SK-N-SH (cell line): ENCODE measurements around the gene FEM1B. TPM values are rescaled to one million over a fixed set of nuclear protein-coding genes. Genes with fewer than 3 reads are reported as not detected.
A peak's percentile ranks its signal among the peaks of the same experiment; 100 is the strongest.

Source experiments
- CTCF ChIA-PET: fragments of 300-600, 350-600 bp; formaldehyde crosslinking; extraction: SDS; loops from one replicate; lab custom pipeline; 2021; lab: Yijun Ruan, JAX
- POLR2A ChIA-PET: fragments of 350-600 bp; sonication (Branson Sonifier 250); formaldehyde crosslinking; extraction: SDS; loops from one replicate; lab custom pipeline; 2020; ENCODE audit warnings: antibody characterized with exemption, inconsistent platforms; lab: Yijun Ruan, JAX
- DNase-seq: peaks from one replicate; pipeline ENCODE4 v3.0.0; 2012
- H2AFZ ChIP-seq: fragments of 200-600 bp; sonication (generic); 2 replicates; pipeline ENCODE4 v1.8.1; 2016; ENCODE audit warnings: antibody characterized with exemption, mild to moderate bottlenecking, low read depth
- H3F3A ChIP-seq: fragments of 200-600 bp; sonication (generic); replicated peaks from 2 replicates; pipeline ENCODE3; 2016; ENCODE audit warnings: antibody characterized with exemption, mild to moderate bottlenecking; ENCODE audit not compliant: insufficient read depth
- H3K27ac ChIP-seq, 2 experiments: fragments of 200-500 bp in 1 of 2; fragments of 200-600 bp in 1 of 2; sonication (Bioruptor generic) in 1 of 2; sonication (generic), shearing (Covaris generic) in 1 of 2; 2 replicates each; pipeline versions ENCODE4 v1.5.1 to v1.6.1; 2014 to 2016; ENCODE audit warnings: low read depth in 2 of 2, inconsistent platforms in 1 of 2, low read length in 1 of 2, mild to moderate bottlenecking in 1 of 2, mixed read lengths in 1 of 2
- H3K27me3 ChIP-seq: fragments of 200-600 bp; sonication (generic), shearing (Covaris generic); 2 replicates; pipeline ENCODE4 v1.6.1; 2016; ENCODE audit warnings: mixed run types; ENCODE audit not compliant: insufficient read depth
- H3K36me3 ChIP-seq, 2 experiments: fragments of 200-500 bp in 1 of 2; fragments of 200-600 bp in 1 of 2; sonication (Bioruptor generic) in 1 of 2; sonication (generic) in 1 of 2; replicated peaks in 1 of 2; 2 replicates each; pipeline versions ENCODE3 to v1.5.1; 2014 to 2016; ENCODE audit warnings: low read length in 1 of 2, mild to moderate bottlenecking in 1 of 2; ENCODE audit not compliant: insufficient read depth in 2 of 2, control insufficient read depth in 1 of 2
- H3K4me1 ChIP-seq, 2 experiments: fragments of 200-500 bp in 1 of 2; fragments of 200-600 bp in 1 of 2; sonication (Bioruptor generic) in 1 of 2; sonication (generic), shearing (Covaris generic) in 1 of 2; 2 replicates each; pipeline versions ENCODE4 v1.5.1 to v1.6.1; 2014 to 2016; ENCODE audit warnings: low read depth in 1 of 2, low read length in 1 of 2, mixed run types in 1 of 2; ENCODE audit not compliant: insufficient read depth in 2 of 2, control insufficient read depth in 1 of 2
- H3K4me2 ChIP-seq: fragments of 200-600 bp; sonication (generic), shearing (Covaris generic); 2 replicates; pipeline ENCODE4 v1.6.1; 2017; ENCODE audit warnings: mixed run types
- H3K4me3 ChIP-seq, 2 experiments: fragments of 200-500 bp in 1 of 2; fragments of 200-600 bp in 1 of 2; sonication (Bioruptor generic) in 1 of 2; sonication (generic), shearing (Covaris generic) in 1 of 2; 2 replicates each; pipeline versions ENCODE4 v1.5.1 to v1.8.1; 2014 to 2016; ENCODE audit warnings: low read depth in 2 of 2, inconsistent platforms in 1 of 2, low read length in 1 of 2, mild to moderate bottlenecking in 1 of 2, mixed read lengths in 1 of 2, moderate library complexity in 1 of 2
- H3K79me2 ChIP-seq: fragments of 200-600 bp; sonication (generic); 2 replicates; pipeline ENCODE4 v1.8.1; 2017; ENCODE audit warnings: mild to moderate bottlenecking; ENCODE audit not compliant: insufficient read depth
- H3K9ac ChIP-seq: fragments of 200-600 bp; sonication (generic); 2 replicates; pipeline ENCODE4 v1.6.1; 2017; ENCODE audit warnings: mixed run types
- H3K9me2 ChIP-seq: fragments of 200-600 bp; sonication (generic); 2 replicates; pipeline ENCODE4 v1.6.1; 2017; ENCODE audit warnings: mixed run types
- H3K9me3 ChIP-seq: fragments of 200-600 bp; sonication (generic); 2 replicates; pipeline ENCODE4 v1.6.1; 2017; ENCODE audit warnings: mixed run types, mild to moderate bottlenecking, moderate library complexity
- H4K20me1 ChIP-seq: fragments of 200-600 bp; sonication (generic); 2 replicates; pipeline ENCODE4 v1.6.1; 2017; ENCODE audit warnings: mild to moderate bottlenecking, mixed run types; ENCODE audit not compliant: insufficient read depth
- ELF1 ChIP-seq: IDR thresholded peaks from 2 replicates; pipeline ENCODE4 v1.4.0; 2012
- EZH2phosphoT487 ChIP-seq: fragments of 200-600 bp; sonication (generic); IDR thresholded peaks from 2 replicates; pipeline ENCODE4 v1.6.1; 2017; ENCODE audit warnings: low read depth, mixed run types, mild to moderate bottlenecking, antibody characterized with exemption, moderate library complexity, borderline replicate concordance
- FOSL2 ChIP-seq: IDR thresholded peaks from 2 replicates; pipeline ENCODE4 v1.4.0; 2012; ENCODE audit warnings: low read depth, mild to moderate bottlenecking, moderate library complexity, borderline replicate concordance
- GABPA ChIP-seq: IDR thresholded peaks from 2 replicates; pipeline ENCODE4 v1.4.0; 2012; ENCODE audit warnings: low read depth, mild to moderate bottlenecking
- MEF2A ChIP-seq: IDR thresholded peaks from 2 replicates; pipeline ENCODE4 v1.4.0; 2012; ENCODE audit warnings: low read depth, borderline replicate concordance
- MXI1 ChIP-seq: IDR thresholded peaks from 2 replicates; pipeline ENCODE4 v1.6.1; 2012; ENCODE audit warnings: mild to moderate bottlenecking, low read depth, low read length, improper control_type of control experiment
- NFIC ChIP-seq: IDR thresholded peaks from 2 replicates; pipeline ENCODE4 v1.4.0; 2012; ENCODE audit warnings: borderline replicate concordance
- POLR2AphosphoS5 ChIP-seq: IDR thresholded peaks from 2 replicates; pipeline ENCODE4 v1.6.1; 2012; ENCODE audit warnings: low read depth, low read length
- RAD21 ChIP-seq: IDR thresholded peaks from 2 replicates; pipeline ENCODE4 v1.6.1; 2012; ENCODE audit warnings: mild to moderate bottlenecking, low read length
- RCOR1 ChIP-seq: fragments of 150-350 bp; IDR thresholded peaks from 2 replicates; pipeline ENCODE4 v1.6.1; 2017; ENCODE audit warnings: antibody characterized with exemption, low read length
- WGBS: methylation state at CpG from one replicate; pipeline ENCODE4 v1.1.6; 2017; ENCODE audit warnings: low lambda C conversion rate; 5-methylcytosine and 5-hydroxymethylcytosine counted together
- polyA plus RNA-seq, 3 experiments: library from polyadenylated mRNA; depleted of rRNA; stranded (reverse); fragments of >200 nt; gene quantifications; 2 replicates each; pipeline ENCODE4 v1.2.3, GENCODE V29; 2012
- TF ChIP-seq, protein P1 (sequence below): IDR thresholded peaks from 2 replicates; pipeline ENCODE4 v1.4.0; 2012; ENCODE audit warnings: low read depth, borderline replicate concordance
- TF ChIP-seq, protein P2 (sequence below): IDR thresholded peaks from 2 replicates; pipeline ENCODE4; 2012
- TF ChIP-seq, protein P3 (sequence below): IDR thresholded peaks from 2 replicates; pipeline ENCODE4 v1.6.1; 2012; ENCODE audit warnings: mild to moderate bottlenecking, low read depth, low read length, moderate library complexity
- TF ChIP-seq, protein P4 (sequence below): IDR thresholded peaks from 2 replicates; pipeline ENCODE4 v1.4.0; 2012; ENCODE audit warnings: low read depth, borderline replicate concordance
- TF ChIP-seq, protein P5 (sequence below): IDR thresholded peaks from 2 replicates; pipeline ENCODE4 v1.4.0; 2012; ENCODE audit warnings: low read depth
- TF ChIP-seq, protein P6 (sequence below): fragments of 200-600 bp; sonication (generic); IDR thresholded peaks from 2 replicates; pipeline ENCODE4 v1.6.1; 2017; ENCODE audit warnings: antibody characterized with exemption, mild to moderate bottlenecking, moderate library complexity
- TF ChIP-seq, protein P7 (sequence below): fragments of 150-350 bp; IDR thresholded peaks from 2 replicates; pipeline ENCODE4 v1.6.1; 2017; ENCODE audit warnings: antibody characterized with exemption, low read length, low read depth, borderline replicate concordance

FEM1B gene
- polyA plus RNA-seq, 1 of the 3 experiments (the other 2 are of a cell fraction) = 14.0 TPM

DNA sequence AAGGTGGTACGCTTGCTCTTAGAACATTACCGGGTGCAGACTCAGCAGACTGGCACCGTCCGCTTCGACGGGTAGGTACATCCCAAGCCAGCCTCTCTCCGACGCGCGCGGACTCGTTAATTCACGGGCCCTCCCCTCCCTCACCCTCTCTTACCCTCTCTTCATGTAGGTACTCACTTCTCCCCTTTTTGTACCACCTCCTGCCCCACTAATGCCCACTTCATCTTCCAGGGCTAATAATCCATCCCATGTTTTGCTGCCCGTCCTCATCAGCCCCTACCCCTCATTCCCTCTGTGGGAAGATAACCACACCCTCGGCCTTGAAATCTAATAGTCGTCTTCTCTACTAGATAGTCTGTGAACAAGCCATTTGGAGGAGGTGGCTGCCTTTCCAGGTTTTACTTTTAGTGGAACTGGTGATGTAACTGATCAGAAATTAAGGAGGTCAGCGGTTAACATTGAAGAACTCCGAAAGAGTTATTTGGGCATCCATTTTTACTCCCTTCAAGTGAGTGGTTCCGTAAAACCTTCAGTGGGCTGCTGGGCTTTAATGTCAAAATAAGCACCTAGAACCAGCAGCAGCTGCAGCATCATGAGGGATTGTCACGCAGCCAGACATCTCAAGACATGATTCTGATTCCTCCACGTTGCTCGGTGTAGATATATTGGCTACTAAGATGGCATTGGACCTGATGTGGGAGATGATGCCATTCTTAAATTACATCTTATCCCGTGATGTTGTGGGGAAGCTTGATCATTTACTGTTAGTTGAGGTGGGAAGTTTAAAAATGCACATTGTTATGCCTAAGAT lies 1.3 kb downstream of the FEM1B start:
- no peaks in the 10 kb centered on the region for H3K27me3 ChIP-seq
- peak; percentile 53 for DNase-seq
- peak overlapping the region; percentile 98 for H3K9ac ChIP-seq
- CTCF ChIA-PET = interaction anchor here (0.8 to 2.9 kb wide), 4 partner anchors 26 to 28 kb away, joined by 3 to 19 read pairs (median 11); no protein-coding TSS in a partner anchor
- 1% methylated on average over 23 of the region's 23 CpGs for WGBS
- no peaks in the 10 kb centered on the region for H3K9me3 ChIP-seq
- peak overlapping the region; percentile 82 for H3K4me2 ChIP-seq
- H3K9me2 ChIP-seq = no peaks in the 10 kb centered on the region
- H3K27ac ChIP-seq = peak overlapping the region; percentile 97 to 99
- H4K20me1 ChIP-seq = peaks cover 54% of the 10 kb centered on the region
- TF ChIP-seq, protein P1, sequence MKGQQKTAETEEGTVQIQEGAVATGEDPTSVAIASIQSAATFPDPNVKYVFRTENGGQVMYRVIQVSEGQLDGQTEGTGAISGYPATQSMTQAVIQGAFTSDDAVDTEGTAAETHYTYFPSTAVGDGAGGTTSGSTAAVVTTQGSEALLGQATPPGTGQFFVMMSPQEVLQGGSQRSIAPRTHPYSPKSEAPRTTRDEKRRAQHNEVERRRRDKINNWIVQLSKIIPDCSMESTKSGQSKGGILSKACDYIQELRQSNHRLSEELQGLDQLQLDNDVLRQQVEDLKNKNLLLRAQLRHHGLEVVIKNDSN = no peak
- TF ChIP-seq, protein P2, sequence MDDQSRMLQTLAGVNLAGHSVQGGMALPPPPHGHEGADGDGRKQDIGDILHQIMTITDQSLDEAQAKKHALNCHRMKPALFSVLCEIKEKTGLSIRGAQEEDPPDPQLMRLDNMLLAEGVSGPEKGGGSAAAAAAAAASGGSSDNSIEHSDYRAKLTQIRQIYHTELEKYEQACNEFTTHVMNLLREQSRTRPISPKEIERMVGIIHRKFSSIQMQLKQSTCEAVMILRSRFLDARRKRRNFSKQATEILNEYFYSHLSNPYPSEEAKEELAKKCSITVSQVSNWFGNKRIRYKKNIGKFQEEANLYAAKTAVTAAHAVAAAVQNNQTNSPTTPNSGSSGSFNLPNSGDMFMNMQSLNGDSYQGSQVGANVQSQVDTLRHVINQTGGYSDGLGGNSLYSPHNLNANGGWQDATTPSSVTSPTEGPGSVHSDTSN = no peak
- TF ChIP-seq NFIC = no peak
- no peak for TF ChIP-seq MXI1
- TF ChIP-seq, protein P3, sequence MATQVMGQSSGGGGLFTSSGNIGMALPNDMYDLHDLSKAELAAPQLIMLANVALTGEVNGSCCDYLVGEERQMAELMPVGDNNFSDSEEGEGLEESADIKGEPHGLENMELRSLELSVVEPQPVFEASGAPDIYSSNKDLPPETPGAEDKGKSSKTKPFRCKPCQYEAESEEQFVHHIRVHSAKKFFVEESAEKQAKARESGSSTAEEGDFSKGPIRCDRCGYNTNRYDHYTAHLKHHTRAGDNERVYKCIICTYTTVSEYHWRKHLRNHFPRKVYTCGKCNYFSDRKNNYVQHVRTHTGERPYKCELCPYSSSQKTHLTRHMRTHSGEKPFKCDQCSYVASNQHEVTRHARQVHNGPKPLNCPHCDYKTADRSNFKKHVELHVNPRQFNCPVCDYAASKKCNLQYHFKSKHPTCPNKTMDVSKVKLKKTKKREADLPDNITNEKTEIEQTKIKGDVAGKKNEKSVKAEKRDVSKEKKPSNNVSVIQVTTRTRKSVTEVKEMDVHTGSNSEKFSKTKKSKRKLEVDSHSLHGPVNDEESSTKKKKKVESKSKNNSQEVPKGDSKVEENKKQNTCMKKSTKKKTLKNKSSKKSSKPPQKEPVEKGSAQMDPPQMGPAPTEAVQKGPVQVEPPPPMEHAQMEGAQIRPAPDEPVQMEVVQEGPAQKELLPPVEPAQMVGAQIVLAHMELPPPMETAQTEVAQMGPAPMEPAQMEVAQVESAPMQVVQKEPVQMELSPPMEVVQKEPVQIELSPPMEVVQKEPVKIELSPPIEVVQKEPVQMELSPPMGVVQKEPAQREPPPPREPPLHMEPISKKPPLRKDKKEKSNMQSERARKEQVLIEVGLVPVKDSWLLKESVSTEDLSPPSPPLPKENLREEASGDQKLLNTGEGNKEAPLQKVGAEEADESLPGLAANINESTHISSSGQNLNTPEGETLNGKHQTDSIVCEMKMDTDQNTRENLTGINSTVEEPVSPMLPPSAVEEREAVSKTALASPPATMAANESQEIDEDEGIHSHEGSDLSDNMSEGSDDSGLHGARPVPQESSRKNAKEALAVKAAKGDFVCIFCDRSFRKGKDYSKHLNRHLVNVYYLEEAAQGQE = no peak
- TF ChIP-seq FOSL2 = no peak
- no peak for TF ChIP-seq RAD21
- TF ChIP-seq, protein P4, sequence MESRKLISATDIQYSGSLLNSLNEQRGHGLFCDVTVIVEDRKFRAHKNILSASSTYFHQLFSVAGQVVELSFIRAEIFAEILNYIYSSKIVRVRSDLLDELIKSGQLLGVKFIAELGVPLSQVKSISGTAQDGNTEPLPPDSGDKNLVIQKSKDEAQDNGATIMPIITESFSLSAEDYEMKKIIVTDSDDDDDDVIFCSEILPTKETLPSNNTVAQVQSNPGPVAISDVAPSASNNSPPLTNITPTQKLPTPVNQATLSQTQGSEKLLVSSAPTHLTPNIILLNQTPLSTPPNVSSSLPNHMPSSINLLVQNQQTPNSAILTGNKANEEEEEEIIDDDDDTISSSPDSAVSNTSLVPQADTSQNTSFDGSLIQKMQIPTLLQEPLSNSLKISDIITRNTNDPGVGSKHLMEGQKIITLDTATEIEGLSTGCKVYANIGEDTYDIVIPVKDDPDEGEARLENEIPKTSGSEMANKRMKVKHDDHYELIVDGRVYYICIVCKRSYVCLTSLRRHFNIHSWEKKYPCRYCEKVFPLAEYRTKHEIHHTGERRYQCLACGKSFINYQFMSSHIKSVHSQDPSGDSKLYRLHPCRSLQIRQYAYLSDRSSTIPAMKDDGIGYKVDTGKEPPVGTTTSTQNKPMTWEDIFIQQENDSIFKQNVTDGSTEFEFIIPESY = no peak
- TF ChIP-seq ELF1 = no peak
- no peak for TF ChIP-seq POLR2AphosphoS5
- TF ChIP-seq, protein P5, sequence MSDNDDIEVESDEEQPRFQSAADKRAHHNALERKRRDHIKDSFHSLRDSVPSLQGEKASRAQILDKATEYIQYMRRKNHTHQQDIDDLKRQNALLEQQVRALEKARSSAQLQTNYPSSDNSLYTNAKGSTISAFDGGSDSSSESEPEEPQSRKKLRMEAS = no peak
- TF ChIP-seq MEF2A = no peak
- TF ChIP-seq, protein P6, sequence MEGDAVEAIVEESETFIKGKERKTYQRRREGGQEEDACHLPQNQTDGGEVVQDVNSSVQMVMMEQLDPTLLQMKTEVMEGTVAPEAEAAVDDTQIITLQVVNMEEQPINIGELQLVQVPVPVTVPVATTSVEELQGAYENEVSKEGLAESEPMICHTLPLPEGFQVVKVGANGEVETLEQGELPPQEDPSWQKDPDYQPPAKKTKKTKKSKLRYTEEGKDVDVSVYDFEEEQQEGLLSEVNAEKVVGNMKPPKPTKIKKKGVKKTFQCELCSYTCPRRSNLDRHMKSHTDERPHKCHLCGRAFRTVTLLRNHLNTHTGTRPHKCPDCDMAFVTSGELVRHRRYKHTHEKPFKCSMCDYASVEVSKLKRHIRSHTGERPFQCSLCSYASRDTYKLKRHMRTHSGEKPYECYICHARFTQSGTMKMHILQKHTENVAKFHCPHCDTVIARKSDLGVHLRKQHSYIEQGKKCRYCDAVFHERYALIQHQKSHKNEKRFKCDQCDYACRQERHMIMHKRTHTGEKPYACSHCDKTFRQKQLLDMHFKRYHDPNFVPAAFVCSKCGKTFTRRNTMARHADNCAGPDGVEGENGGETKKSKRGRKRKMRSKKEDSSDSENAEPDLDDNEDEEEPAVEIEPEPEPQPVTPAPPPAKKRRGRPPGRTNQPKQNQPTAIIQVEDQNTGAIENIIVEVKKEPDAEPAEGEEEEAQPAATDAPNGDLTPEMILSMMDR = no peak
- TF ChIP-seq RCOR1 = no peak
- TF ChIP-seq, protein P7, sequence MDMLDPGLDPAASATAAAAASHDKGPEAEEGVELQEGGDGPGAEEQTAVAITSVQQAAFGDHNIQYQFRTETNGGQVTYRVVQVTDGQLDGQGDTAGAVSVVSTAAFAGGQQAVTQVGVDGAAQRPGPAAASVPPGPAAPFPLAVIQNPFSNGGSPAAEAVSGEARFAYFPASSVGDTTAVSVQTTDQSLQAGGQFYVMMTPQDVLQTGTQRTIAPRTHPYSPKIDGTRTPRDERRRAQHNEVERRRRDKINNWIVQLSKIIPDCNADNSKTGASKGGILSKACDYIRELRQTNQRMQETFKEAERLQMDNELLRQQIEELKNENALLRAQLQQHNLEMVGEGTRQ = no peak
- TF ChIP-seq GABPA = no peak
- no peak for TF ChIP-seq EZH2phosphoT487
- no peak overlapping the region for H2AFZ ChIP-seq
- H3K36me3 ChIP-seq = peaks cover 7 to 11% of the 10 kb centered on the region in 2 experiments
- peaks cover 14% of the 10 kb centered on the region for H3F3A ChIP-seq
- peak overlapping the region; percentile 86 to 98 for H3K4me3 ChIP-seq
- POLR2A ChIA-PET = interaction anchor here (2.1 to 2.5 kb wide), 3 partner anchors 15 to 48 kb away, joined by 6 to 16 read pairs (median 8); no protein-coding TSS in a partner anchor
- peaks cover 9 to 36% of the 10 kb centered on the region in 2 experiments; a peak in 3 of 4 replicates for H3K4me1 ChIP-seq
- H3K79me2 ChIP-seq = peaks cover 89% of the 10 kb centered on the region
